GM18861 (cell line): ENCODE results near the gene KIN.
"Not testable (repeated sequence)": the region's sequence is repeated elsewhere in the genome, so short reads cannot be mapped to it uniquely, and the experiment has no call there.

Experiments used
- ATAC-seq: cut with Tn5 transposase; IDR thresholded peaks from one replicate; pipeline ENCODE4 v1.9.1; 2021; ENCODE audit not compliant: unreplicated experiment

KIN gene

DNA sequence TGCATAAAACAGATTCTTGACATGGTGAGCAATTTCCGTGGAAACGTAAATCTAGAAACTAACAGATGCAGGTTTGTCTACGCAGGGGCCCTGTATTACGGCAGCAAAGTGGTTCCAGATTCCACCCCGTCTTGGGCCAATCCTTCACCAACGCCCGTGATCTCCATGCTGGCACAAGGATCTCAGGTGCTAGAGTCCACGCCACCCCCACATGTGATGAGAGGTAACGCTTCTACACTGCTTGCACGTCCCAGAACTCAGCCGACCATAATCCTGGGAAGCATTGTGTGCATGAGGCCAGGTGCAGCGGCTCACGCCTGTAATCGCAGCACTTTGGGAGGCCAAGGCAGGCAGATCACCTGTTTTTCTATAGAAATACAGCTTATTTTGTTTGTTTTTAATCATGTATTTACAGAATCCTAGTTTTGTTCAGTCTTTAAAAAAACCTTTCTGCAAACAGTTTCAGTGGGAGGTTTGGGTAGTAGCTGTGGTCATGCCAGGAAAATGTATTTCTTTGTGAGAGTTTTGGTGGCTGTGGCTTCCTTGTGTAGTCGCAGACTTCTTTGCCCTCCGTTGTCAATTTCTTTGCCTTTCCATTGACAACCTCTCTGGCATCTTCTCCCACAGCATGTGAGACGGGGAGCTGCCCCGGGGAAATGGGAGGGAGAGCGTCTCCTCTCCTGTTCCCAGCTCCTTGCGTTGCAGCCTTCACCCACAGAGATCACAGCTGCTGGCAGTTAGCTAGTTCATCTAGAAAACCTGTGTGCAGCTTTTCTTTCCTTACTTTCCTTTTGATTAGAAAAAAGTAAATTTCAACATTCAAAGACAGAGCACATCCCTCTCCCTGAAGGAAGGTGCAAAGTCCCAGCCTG, 49.0 kb downstream of the KIN start:
- no peak for ATAC-seq

DNA sequence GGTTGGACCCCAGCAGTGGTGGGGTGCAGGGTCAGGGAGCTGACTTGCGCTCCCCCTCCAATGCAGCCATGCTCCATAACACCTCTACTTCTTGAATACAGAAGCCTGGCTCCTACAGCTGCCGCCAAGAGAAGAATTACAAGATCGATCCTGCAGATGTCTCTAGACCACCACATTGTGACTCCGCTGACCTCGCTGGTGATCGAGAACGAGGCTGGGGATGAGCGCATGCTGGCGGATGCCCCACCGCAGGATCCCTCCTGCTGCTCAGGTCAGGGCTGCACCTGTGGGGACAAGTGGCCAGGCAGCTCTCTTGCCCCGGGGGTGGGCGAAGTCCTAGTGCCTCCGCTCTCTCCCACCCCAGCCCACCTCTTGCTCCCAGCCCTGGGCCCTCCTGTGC, 53.0 kb downstream of the KIN start:
- ATAC-seq, result no peak

DNA sequence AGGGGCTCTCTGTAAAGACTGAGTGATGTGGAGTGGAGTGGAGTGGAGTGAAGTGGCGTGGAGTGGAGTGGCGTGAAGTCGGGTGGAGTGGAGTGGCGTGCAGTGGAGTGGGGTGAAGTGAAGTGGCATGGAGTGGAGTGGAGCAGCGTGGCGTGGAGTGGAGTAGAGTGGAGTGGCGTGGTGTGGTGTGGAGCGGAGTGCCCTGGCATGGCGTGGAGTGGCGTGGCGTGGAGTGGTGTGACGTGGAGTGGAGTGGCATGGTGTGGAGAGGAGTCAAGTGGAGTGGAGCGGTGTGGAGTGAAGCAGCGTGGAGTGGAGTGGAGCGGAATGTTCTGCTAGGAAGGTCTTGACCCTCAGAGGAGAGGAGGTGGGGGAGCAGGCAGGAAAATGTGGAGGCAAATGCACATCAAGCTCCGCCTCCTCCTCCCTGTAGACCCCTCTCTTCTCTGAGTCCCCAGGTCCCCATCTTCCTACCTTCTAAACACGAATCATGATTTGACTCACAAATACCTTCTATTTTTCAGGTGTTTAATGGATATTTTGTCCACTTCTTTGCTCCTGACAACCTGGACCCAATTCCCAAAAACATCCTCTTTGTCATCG, 64.8 kb downstream of the KIN start:
- no peak for ATAC-seq

DNA sequence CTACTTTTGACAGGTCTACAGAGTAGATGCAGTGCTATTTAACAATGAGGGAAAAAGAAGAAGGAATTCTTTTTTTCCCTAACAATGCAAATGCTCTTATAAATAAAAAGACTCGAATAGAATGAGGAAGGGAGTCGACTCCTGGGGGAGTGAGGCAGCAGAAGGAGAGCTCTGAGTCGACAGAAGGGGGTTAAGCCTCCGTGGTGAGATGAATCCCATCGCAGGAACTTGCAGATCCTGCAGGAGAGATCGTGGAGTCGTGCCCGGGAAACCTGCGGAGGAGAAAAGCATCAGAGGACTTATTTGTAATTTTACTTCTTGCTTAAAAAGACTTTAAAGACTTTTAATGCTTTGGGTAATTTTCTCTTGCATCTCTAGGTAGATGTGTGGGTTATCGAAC, 67.3 kb downstream of the KIN start:
- no peak for ATAC-seq

DNA sequence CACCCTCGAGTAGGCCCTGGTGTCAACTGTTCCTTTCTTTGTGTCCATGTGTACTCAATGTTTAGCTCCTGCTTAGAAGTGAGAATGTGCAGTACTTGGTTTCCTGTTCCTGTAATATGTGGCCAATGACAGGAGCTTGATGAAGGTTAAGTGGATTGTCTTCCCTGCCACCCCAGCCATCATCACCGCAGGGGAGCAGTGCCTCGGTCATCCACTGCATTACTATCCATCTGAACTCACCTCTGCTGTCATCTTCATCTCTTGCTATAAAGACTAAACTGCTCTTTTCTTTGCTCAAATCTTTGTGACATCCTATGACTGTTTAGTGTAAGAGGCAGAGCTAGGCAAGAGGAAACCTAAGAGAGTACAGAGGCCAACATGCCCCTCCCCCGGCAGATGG, 69.1 kb downstream of the KIN start:
- ATAC-seq, result no peak

DNA sequence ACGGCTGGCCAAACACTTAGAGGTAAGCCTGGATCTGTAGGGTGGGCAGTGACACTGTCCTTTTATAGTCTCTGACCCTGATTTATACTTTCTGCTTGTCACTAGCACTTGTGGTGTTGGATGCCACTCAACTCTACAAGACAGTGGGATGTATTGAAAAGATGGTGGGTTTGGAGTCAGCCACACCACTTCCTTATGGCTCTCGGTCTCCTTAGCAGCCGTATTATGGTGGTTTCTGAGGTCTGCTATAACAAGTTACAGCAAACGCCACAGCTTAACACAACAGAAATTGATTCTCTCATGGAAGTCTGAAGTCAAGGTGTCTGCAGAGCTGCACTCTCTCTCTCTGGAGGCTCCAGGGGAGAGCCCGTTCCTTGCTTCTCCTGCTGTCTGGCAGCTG, 70.0 kb downstream of the KIN start:
- ATAC-seq, result no peak

DNA sequence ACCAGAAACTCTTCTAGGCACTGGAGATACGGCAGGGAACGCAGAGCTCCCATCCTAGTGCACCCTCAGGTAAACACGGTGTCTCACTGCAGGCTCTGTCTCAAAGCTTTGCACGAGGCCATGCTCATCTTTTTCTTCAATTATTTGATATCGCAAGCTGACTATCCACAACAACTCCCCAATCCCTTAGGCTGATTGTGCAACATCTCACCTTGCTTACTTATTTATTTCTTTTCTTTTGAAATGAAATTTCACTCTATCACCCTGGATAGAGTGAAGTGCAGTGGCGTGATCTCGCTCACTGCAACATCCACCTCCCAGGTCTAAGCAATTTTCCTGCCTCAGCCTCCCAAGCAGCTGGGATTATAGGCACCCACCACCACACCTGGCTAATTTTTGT, 72.3 kb downstream of the KIN start:
- no peak for ATAC-seq

DNA sequence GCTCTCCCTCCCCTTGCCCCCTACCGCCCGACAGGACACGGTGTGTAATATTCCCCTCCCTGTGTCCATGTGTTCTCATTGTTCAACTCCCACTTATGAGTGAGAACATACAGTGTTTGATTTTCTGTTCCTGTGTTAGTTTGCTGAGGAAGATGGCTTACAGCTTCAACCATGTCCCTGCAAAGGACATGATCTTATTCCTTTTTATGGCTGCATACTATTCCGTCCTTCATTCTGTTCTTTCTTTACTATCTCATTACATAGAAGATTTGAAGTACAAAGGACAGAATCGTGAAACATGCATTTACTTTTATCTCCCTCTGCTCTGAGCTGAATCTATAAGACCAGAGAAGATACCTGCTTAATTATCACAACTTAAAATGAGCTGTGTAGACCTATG, 76.7 kb downstream of the KIN start:
- ATAC-seq, result not testable (repeated sequence)

DNA sequence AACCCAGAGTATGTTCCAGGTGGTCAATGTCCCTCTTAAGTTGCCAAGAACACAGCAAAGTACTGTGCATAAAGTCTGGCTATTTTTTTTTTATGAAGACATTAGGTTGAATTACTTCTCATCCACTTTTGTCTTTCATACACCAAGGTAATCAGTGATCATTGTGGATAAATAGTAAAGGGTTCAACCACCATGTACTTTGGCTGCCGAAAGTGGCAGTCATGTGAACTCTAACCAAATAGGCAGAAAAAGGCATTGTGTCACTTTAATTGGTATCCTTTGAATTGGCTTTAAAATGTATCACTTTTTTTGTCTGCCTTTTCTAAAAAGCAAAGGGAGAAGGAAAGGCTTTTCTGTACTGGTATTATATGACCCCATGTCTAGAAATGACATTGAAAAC, 77.3 kb downstream of the KIN start:
- no peak for ATAC-seq

DNA sequence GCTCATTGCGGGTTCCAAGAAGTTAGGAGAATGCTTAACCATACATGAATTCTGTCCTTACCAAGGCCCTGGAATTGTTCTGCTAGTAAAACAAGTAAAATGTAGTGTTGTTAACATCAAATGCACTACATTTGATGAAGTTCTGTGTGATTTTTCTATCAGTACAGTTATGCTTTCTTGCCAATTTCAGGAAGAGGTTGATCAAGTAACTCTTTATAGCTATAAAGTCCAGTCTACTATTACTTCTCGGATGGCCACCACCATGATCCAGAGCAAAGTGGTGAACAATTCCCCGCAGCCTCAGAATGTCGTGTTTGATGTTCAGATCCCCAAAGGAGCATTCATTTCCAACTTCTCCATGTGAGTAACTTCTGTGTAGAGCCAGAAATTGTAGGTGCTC, 79.0 kb downstream of the KIN start:
- ATAC-seq, result no peak

DNA sequence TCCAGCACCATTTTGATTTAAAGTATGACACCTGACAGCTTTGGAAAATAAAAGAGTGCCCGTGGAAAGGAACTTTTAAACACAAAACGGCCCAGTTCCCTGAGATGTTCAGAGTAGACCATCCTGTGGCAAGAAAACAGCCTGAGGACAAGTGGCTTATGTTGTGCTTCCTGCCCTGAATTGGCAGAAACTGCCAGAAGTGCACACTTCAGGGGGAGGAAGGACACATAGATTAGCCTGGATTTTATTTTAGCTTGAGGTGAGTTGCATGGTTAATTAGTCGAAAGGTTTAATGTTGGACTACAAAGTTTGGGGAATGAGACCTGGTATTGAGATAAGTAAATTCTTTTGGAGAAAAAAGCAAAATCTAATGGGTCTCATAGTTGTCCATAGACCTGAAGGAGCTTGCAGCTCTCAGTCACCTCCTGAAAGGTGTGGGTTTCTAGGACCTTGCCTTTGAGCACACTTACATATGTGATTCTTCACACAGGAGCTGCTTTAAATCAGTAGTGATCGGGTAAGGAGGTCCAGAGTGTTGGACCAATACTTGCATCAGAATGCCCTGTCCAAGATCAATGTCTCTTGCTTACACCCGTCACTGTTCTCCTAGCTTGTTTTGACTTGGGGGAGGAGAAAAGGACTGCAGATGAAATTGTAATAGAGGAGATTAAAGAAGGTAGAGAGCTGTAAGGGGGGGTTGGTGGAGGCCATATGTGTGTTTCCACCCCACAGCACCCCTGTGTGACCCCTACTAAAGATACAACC, 79.8 kb downstream of the KIN start:
- ATAC-seq, result no peak

DNA sequence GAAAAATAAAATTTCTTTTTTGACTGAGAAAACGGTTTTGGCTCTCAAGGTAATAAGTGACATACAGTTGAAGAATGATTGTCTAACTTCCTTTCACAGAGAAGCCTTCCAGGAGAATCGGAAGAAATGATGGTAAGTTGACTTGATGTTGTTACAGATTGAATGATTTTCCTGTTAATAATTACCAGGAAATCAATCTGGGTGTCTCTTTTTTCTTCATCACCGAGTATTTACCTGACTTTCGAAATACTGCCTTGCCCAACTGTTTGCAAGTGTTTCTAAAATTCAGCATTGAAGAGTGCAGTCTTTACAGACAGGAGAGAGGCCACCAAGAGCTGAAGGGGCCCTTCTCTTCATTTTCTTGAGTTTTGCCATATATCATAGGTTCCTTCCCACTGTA, 80.7 kb downstream of the KIN start:
- ATAC-seq, result no peak

DNA sequence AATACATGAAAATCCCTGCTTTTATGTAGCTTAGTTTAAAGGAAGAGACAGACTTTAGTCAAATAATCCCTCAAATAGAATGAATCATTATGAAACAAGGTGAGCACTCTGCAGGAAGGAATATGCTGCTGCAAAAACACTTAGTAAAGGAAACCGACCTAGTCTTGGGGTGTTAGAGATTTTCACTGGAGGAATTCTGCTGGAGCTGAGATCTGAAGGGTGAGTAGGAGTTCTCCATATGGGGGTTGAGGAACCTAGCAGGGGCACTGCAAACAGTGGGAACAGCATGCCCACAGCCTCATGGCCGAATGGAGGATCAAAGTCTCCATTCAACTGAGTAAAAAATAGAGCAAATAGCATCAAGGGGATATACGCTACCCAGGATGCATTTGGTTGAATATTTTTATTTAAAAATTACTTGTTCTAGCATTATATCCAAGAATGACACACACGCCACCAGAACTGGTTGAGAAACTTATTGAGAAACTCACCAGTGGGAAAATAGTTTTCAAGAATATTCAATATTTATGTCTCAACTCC, 81.2 kb downstream of the KIN start:
- no peak for ATAC-seq

DNA sequence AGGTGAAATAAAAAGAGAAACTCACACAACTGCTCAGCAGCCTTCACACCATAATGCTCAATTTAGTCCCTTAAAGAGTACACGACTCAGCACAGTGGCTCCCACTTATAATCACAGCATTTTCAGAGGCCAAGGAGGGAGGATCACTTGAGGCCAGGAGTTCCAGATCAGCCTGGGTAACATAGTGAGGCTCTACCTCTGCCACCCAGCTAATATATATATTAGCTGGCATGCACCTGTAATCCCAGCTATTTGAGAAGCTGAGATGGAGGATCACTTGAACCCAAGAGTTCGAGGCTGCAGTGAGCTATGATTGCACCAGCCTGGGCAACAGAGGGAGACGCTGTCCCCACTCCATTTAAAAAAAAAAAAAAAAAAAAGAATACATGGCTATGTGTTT, 82.5 kb downstream of the KIN start:
- no peak for ATAC-seq

DNA sequence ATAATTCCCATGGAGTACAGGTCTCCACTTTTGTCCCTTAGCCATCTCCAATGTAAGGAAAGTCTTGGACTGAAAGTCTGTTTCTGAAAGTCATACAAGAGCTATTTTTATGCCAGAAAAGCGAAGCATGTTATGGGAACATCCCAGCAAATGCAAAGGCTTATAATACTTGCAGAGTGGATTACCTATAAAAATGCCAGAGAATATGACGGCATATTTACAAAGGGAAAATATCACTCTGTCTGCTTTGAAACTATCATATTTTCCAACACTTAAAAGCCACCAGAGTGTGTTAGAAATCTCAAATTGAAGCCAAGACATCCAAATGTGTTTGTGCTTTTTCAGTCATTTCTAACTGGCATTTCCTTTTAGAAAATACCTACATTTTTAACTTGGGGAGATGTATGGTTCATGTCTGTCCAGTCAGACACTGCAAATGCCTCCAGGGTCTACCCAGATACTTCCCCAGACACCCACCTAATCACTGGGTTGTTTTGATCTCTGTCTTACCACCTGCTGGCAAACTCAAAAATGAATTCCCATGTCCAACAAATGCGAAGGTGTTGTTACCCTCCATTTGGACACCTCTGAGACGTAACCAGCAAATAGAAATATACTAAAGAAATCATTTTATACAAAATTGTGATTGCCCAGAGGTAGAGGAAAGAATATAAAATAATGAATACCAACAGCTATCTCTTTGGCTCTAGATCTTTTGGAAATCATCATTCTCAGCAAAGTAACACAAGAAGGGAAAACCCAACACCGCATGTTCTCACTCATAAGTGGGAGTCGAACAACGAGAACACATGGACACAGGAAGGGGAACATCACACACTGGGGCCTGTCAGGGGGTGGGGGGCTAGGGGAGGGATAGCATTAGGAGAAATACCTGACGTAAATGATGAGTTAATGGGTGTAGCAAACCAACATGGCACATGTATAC, 83.4 kb downstream of the KIN start:
- no peak for ATAC-seq

DNA sequence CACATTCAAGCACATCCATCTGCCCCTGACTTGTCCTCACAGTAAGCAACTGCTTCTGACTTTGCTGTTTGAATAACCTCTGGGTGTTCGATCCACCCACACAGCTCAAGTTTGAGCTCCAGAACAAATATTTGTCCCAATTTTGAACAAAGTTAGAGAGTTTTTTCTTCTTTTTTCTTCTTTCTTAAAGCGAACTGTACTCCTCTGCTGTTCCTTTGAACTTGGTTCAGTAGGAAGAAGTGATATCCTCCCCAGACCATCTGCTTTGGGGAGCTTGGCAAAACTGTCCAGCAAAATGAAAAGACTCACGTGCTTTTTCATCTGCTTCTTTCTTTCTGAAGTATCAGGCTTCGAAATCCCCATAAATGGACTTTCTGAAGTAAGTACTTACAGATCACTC, 84.7 kb downstream of the KIN start, which contains the start of gene ITIH2:
ITIH2 (plus strand) TSS at position 177 of the 400 bp plus-strand sequence; CDS start at position 296, 119 bp downstream.
- no peak for ATAC-seq

DNA sequence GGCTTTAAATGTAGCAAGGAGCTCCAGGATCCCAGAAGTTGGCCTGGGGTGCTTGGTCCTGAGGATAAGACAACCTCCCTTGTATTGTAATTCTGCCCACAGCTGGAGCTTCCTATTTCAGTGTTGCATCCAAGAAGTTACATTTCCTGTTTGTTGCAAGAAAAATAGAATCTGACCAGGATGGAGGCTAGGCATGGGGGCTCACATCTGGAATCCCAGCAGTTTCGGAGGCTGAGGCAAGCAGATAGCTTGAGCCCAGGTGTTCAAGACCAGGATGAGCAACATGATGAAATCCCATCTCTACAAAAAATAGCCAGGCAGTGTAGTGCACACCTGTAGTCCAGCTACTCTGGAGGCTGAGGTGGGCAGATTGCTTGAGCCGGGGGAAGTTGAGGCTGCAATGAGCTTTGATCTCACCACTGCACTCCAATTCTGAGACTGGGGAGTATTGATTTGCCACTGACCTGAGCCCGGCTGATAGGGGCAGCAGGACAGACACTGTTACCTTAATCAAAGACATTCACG, 85.4 kb downstream of the KIN start:
- no peak for ATAC-seq

DNA sequence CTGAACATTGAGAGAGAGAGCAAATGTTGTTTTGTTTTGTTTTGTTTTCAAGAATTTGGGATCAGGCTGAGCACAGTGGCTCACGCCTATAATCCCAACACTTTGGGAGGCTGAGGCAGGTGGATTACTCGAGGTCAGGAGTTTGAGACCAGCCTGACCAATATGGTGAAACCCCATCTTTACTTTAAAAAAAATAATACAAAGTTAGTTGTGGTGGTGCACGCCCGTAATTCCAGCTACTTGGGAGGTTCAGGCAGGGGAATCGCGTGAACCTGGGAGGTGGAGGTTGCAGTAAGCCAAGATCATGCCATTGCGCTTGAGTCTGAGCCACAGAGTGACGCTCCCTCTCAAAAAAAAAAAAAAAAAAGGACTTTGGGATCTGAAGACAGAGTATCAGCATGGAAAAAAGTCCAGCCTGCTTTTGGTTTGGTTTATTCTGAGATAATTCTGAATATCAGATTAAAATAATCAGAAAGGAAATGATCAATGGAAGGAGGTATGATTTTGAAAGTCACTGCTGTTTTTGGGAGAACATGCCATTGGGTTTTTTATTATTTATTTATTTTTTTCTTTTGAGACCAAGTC, 86.5 kb downstream of the KIN start:
- ATAC-seq, result no peak
